ENCODE measurements around the gene C9orf50.

C9orf50 gene

GRCh38 chr9:129629251-129629820 is 8.4 kb upstream of the C9orf50 start:
- DNase-seq = no peak

GRCh38 chr9:129628709-129629108 is 7.8 kb upstream of the C9orf50 start:
- DNase-seq = no peak

- no peak for DNase-seq
These were observed 6.9 kb upstream of the C9orf50 start for GRCh38 chr9:129627556-129628440.

GRCh38 chr9:129626625-129627284 is 5.9 kb upstream of the C9orf50 start:
- no peak for DNase-seq

- peak; percentile 78 for DNase-seq
These were observed 5.3 kb upstream of the C9orf50 start, which contains the start of gene NTMT1 for GRCh38 chr9:129626079-129626624. NTMT1 (plus strand) TSS chr9:129626163; CDS start chr9:129632704, 6,541 bp downstream.

GRCh38 chr9:129624947-129625346 is 4.0 kb upstream of the C9orf50 start:
- peak; percentile 29 for DNase-seq

- peak; percentile 45 for DNase-seq
These were observed 3.4 kb upstream of the C9orf50 start for GRCh38 chr9:129624168-129624759.

GRCh38 chr9:129623331-129623730 is 2.4 kb upstream of the C9orf50 start:
- no peak for DNase-seq

GRCh38 chr9:129619787-129620668 is 873 bp downstream of the C9orf50 start:
- DNase-seq = no peak

- no peak for DNase-seq
These were observed 3.7 kb downstream of the C9orf50 start for GRCh38 chr9:129617167-129617566.

GRCh38 chr9:129615407-129616285 is 5.3 kb downstream of the C9orf50 start:
- no peak for DNase-seq

GRCh38 chr9:129614932-129615331 is 6.0 kb downstream of the C9orf50 start:
- no peak for DNase-seq

- DNase-seq = no peak
These were observed 7.3 kb downstream of the C9orf50 start for GRCh38 chr9:129613520-129614175.

GRCh38 chr9:129612815-129613519 is 7.9 kb downstream of the C9orf50 start:
- no peak for DNase-seq

- no peak for DNase-seq
These were observed 8.8 kb downstream of the C9orf50 start for GRCh38 chr9:129612123-129612522.

GRCh38 chr9:129611307-129611800 is 9.5 kb downstream of the C9orf50 start:
- DNase-seq = no peak

- DNase-seq = peak; percentile 21
These were observed 10.2 kb downstream of the C9orf50 start for GRCh38 chr9:129610473-129611306.

GRCh38 chr9:129610213-129610472 is 10.8 kb downstream of the C9orf50 start:
- no peak for DNase-seq
